Gastroesophageal sphincter (tissue), 4 donors: ENCODE results near the gene VAV2. TPM values are rescaled to one million over a fixed set of nuclear protein-coding genes. Genes with fewer than 3 reads are reported as not detected.

Experiments
- ATAC-seq: fragments of 150-250 bp; one replicate; pipeline ENCODE4 v1.9.1; 2016; ENCODE audit warnings: mild to moderate bottlenecking, moderate library complexity
- H3K27ac ChIP-seq, 4 donors: fragments of 200-600 bp; sonication (generic) in 3 of 4; 1 replicate in 3 of 4; 2 replicates in 1 of 4; pipeline ENCODE4 v1.5.1; 2016 to 2019
- H3K27me3 ChIP-seq: fragments of 200-600 bp; sonication (generic); one replicate; pipeline ENCODE4 v1.5.1; 2019
- H3K36me3 ChIP-seq, 2 donors: fragments of 200-600 bp; sonication (generic); one replicate each; pipeline ENCODE4 v1.5.1; 2019; ENCODE audit warnings: control low read depth in 1 of 2
- H3K4me1 ChIP-seq, 3 donors: fragments of 200-600 bp; sonication (generic); 1 replicate in 2 of 3; 2 replicates in 1 of 3; pipeline ENCODE4 v1.5.1; 2016 to 2019; ENCODE audit warnings: control low read depth in 2 of 3
- H3K4me3 ChIP-seq, 2 donors: fragments of 200-600 bp; sonication (generic); one replicate each; pipeline ENCODE4 v1.5.1; 2019; ENCODE audit warnings: mild to moderate bottlenecking in 1 of 2, moderate library complexity in 1 of 2
- H3K9me3 ChIP-seq, 3 donors: fragments of 200-600 bp; sonication (generic); one replicate each; pipeline ENCODE4 v1.5.1; 2017 to 2019; ENCODE audit warnings: control low read depth in 2 of 3
- EP300 ChIP-seq: sonication (generic); formaldehyde crosslinking; IDR thresholded peaks from one replicate; pipeline ENCODE4 v1.6.1; 2017; ENCODE audit warnings: antibody characterized with exemption, mild to moderate bottlenecking
- POLR2A ChIP-seq, 2 donors: fragments of 450-650 bp; IDR thresholded peaks; one replicate each; pipeline ENCODE4 v1.6.1; 2017; ENCODE audit warnings: antibody characterized with exemption in 2 of 2, mild to moderate bottlenecking in 2 of 2, moderate library complexity in 1 of 2
- POLR2AphosphoS5 ChIP-seq: sonication (generic); formaldehyde crosslinking; IDR thresholded peaks from one replicate; pipeline ENCODE4 v1.6.1; 2017; ENCODE audit warnings: antibody characterized with exemption
- WGBS, 2 donors: methylation state at CpG; one replicate each; pipeline ENCODE4 v1.1.5; 2018; ENCODE audit warnings: low coverage in 1 of 2; 5-methylcytosine and 5-hydroxymethylcytosine counted together
- total RNA-seq, 4 donors: library from RNA; depleted of rRNA; stranded (reverse); fragments of >200 nt; gene quantifications; one replicate each; pipeline ENCODE4 v1.1.0, GENCODE V29; 2016
- TF ChIP-seq, protein P1 (sequence below), 4 experiments: fragments of 200-600 bp in 2 of 4; fragments of 450-650 bp in 2 of 4; sonication (generic) in 1 of 4; IDR thresholded peaks; one replicate each; pipeline ENCODE4 v1.5.1; 2017 to 2019; ENCODE audit warnings: antibody characterized with exemption in 4 of 4, mild to moderate bottlenecking in 2 of 4, moderate library complexity in 2 of 4

The VAV2 gene
- total RNA-seq, 4 donors from 2014 or later = 7.7 to 16.8 (median 8.9) TPM

DNA sequence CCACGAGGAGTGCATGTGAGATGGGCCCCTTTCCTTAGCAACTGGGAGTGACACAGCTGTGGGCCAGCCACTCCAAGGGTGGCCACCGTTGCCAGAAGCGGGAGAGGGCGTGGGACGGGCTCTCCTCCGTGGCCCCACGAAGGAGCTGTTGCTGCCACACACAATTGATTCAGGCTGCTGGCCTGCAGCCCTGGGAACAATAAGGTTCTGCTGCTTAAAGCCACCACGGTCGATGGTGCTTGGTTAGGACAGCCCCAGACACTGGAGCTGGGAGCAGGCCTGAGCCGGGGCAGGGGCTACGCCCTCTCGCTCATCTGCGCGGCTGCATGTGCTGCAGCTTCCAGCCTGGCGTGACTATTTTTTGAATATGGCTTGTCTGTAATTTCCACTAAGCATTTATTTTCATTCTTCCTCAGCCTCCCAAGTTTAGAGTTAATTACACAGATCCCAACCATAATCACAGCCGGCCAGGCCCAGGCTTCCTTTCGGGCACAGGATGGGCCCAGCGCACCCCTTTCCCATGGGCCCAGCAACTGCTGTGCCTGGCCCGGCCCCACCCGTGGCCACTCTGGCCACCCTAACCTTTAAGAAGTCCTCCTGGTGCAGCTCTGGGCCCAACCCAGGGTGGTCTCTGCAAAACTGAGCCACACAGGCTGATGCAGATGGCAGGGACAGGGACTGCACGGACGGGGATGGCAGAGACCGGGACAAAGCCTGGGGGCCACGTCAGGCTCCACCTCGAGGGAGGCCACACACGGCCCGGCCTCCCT is 49.7 kb downstream of the VAV2 start:
- TF ChIP-seq EP300 (no peak), POLR2A (IDR thresholded peaks at IDR 0.05) (no peak), POLR2AphosphoS5 (no peak)
- TF ChIP-seq, protein P1, sequence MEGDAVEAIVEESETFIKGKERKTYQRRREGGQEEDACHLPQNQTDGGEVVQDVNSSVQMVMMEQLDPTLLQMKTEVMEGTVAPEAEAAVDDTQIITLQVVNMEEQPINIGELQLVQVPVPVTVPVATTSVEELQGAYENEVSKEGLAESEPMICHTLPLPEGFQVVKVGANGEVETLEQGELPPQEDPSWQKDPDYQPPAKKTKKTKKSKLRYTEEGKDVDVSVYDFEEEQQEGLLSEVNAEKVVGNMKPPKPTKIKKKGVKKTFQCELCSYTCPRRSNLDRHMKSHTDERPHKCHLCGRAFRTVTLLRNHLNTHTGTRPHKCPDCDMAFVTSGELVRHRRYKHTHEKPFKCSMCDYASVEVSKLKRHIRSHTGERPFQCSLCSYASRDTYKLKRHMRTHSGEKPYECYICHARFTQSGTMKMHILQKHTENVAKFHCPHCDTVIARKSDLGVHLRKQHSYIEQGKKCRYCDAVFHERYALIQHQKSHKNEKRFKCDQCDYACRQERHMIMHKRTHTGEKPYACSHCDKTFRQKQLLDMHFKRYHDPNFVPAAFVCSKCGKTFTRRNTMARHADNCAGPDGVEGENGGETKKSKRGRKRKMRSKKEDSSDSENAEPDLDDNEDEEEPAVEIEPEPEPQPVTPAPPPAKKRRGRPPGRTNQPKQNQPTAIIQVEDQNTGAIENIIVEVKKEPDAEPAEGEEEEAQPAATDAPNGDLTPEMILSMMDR (IDR thresholded peaks at IDR 0.05) = no peak
- Histone ChIP-seq H3K4me1 (peaks cover 0 to 7% (median 0%) of the 10 kb centered on the region in 3 donors), H3K27ac (no peak overlapping the region), H3K36me3 (peaks cover 0 to 18% of the 10 kb centered on the region in 2 donors), H3K4me3 (no peak overlapping the region), H3K27me3 (no peaks in the 10 kb centered on the region), H3K9me3 (no peaks in the 10 kb centered on the region)
- 85 to 90% methylated on average over 4 to 10 of the region's 27 CpGs for WGBS, 2 donors
- ATAC-seq = no peak

DNA sequence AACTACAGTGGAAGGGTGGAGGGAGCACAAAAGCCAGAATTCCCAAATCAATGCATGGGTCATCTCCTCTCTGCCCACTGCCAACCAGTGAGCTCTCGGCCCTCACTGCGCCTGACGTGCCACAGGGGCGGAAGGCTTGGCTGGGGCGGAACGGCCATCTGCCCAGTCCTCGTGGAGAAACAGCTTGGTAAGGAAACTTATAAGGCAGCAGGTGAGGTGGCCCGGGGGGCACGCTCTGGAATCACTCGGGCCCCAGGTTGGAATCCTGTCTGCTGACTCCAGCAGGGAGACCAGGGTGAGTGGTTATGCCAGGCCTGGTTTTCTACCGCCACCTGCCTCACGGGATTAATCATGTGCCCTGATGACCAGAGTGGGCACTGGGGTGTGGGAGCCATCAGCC is 52.3 kb downstream of the VAV2 start:
- Histone ChIP-seq H3K27me3 (no peaks in the 10 kb centered on the region), H3K27ac (no peak overlapping the region), H3K4me3 (no peak overlapping the region), H3K9me3 (no peaks in the 10 kb centered on the region), H3K4me1 (peaks cover 0 to 15% (median 4%) of the 10 kb centered on the region in 3 donors), H3K36me3 (peaks cover 0 to 25% of the 10 kb centered on the region in 2 donors)
- TF ChIP-seq, protein P1 (IDR thresholded peaks at IDR 0.05) = no peak
- TF ChIP-seq POLR2A (IDR thresholded peaks at IDR 0.05) = no peak
- no peak for TF ChIP-seq EP300
- no peak for TF ChIP-seq POLR2AphosphoS5
- no CpG with 5 or more reads among the region's 12 CpGs for WGBS, 2 donors
- ATAC-seq = no peak

DNA sequence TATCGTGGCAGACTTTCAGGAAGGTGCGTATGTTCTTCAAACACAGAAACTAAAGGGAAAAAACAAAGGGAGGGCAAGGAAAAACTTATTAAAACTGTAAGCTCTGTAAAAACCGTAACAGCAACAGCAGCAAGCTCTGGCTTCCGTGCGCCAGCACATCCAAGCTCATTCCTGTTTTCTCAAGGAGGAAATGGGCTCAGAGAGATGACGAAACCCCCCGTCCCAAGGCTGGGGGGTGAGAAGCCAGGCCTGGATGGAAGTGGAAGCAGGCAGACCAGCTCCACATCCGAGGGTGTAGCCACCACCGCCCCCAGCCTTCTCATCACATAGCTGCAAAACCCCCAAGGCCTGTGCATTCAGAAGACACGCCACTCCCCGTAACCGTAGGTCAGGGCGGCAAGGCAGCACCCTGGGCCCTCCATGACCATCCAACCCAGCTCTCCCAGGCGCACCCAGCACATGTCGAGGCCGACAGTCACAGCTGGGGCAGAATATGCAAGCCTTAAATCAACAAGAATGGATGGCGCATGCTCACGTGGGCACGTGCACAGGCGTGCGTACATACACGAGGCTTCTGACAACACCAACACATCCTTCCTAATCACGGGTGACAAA is 52.8 kb downstream of the VAV2 start:
- Histone ChIP-seq H3K27me3 (no peaks in the 10 kb centered on the region), H3K4me1 (peaks cover 0 to 16% (median 4%) of the 10 kb centered on the region in 3 donors), H3K9me3 (no peaks in the 10 kb centered on the region), H3K4me3 (no peak overlapping the region), H3K27ac (no peak overlapping the region), H3K36me3 (peaks cover 0 to 25% of the 10 kb centered on the region in 2 donors)
- TF ChIP-seq, protein P1 (IDR thresholded peaks at IDR 0.05) = no peak
- no peak for TF ChIP-seq POLR2A (IDR thresholded peaks at IDR 0.05)
- no peak for TF ChIP-seq POLR2AphosphoS5
- TF ChIP-seq EP300 = no peak
- no peak for ATAC-seq
- WGBS, 2 donors = 88% methylated on average over 7 of the region's 23 CpGs; no CpG with 5 or more reads in 1 of the 2 donors

DNA sequence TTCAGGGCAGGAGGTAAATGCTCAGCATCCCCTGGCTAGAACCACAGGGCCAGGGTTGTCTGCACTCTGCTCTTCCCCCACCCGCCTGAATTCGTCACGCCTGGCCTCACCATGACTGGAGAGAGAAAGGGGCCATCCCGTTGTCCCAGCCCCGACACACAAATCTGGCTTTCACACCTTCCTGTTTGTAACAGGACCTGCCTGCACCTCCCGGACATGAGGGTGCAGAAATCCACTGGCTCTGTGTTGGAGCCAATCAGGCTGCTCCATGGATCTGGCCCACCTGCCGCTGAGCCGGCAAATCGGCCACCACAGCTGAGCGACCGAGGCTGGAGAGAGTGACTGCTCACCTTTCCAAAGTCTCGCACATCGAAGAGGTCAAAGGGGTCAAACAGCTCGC is 53.4 kb downstream of the VAV2 start:
- Histone ChIP-seq H3K27ac (no peak overlapping the region), H3K27me3 (no peaks in the 10 kb centered on the region), H3K9me3 (no peaks in the 10 kb centered on the region), H3K4me3 (no peak overlapping the region), H3K4me1 (peaks cover 0 to 16% (median 4%) of the 10 kb centered on the region in 3 donors), H3K36me3 (peaks cover 0 to 25% of the 10 kb centered on the region in 2 donors)
- TF ChIP-seq POLR2A (IDR thresholded peaks at IDR 0.05) = no peak
- TF ChIP-seq POLR2AphosphoS5 = no peak
- no peak for TF ChIP-seq EP300
- TF ChIP-seq, protein P1 (IDR thresholded peaks at IDR 0.05) = no peak
- WGBS, 2 donors = 80% methylated on average over 2 of the region's 14 CpGs; no CpG with 5 or more reads in 1 of the 2 donors
- no peak for ATAC-seq
